ENCODE data around the gene CBLB. TPM values are rescaled to one million over a fixed set of nuclear protein-coding genes. Genes with fewer than 3 reads are reported as not detected.
A peak's percentile ranks its signal among the peaks of the same experiment; 100 is the strongest.

CBLB gene
- total RNA-seq, 2 donors from 2014 or later, result 41.4 to 110 TPM

DNA sequence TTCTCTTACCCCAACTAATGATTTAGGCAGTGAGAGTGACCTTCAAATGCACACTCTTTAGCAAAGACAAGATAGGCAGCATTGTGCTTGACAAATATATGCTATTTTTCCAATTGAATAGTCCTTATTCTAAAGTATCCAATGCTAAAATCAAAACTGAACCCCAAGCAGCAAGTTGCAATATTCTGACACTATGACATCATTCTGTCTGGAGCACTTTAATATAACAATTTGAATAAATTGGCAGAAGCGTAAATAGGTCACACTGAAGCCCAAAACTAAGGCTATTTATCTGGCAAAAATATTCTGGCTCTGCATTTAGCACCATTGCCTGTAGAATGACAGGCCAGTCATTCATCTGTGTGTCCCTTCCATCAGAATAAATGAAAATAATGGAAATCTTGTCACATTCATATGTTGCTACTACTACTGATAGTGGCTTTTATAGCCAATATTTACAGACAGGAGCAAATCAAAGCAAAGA is 2.9 kb downstream of the CBLB start:
- H3K4me3 Mint-ChIP-seq, result peak overlapping the region; percentile 97
- H3K36me3 Mint-ChIP-seq (ENCODE audit: low read depth), result no peaks in the 10 kb centered on the region
- no peaks in the 10 kb centered on the region for H3K27me3 Mint-ChIP-seq
- no peak for ATAC-seq (replicated peaks)
- H3K27ac Mint-ChIP-seq, result peak overlapping the region; percentile 98
- H3K9me3 Mint-ChIP-seq, result no peaks in the 10 kb centered on the region
- H3K4me1 Mint-ChIP-seq, result peaks cover 24% of the 10 kb centered on the region

DNA sequence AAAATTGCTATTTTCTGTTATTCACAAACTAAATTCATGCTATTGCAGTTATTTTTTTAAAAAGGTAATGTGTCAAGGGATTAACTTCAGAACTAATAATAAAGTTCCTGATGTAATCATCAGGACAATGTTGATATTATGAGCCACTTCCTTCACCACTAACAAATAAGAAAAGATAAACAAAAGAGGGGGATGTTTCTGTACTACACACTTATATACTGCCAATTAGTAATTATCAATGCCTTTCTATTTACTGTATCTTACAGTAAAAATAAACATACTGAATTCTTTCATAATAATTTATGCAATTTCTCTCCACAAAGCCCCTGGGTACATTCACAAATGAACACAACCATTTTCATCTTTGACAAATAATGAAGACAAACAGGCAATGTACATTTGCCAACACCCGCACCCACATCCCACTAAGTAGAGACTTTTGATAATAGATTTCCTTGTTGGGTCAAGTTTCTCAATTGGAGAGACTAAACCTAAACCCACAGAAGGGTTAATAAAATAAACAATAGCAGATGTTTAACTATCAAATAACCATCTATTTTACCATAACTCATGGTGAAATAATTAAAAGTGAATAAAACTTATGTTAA is 3.7 kb downstream of the CBLB start:
- peak overlapping the region; percentile 97 for H3K4me3 Mint-ChIP-seq
- peak overlapping the region; percentile 57 for H3K27ac Mint-ChIP-seq

DNA sequence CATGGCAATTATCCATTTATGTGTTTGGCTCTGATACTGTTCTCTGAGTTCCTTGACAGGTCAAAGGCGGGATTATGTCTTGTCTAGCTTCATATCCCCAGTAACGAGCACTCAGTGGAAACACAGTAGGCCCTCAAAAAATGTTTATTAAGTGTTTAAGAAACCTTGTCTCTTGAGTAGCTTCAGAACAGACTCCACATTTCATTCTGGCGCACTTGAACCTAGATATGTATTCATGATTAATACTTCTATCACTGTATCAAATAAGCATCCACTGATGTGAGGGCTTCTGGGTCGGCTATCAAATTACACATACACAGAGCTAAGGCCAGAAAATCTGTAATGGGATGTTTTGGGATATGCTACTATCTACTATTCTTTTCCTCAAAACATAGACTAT is 4.6 kb downstream of the CBLB start:
- Mint-ChIP-seq H3K9me3 (no peaks in the 10 kb centered on the region), H3K4me3 (peak overlapping the region; percentile 97), H3K27ac (peak overlapping the region; percentile 57)

More for the DNA sequence above, 3.7 kb downstream of the CBLB start:
- no peaks in the 10 kb centered on the region for H3K9me3 Mint-ChIP-seq
- ATAC-seq (replicated peaks), result no peak
- H3K4me1 Mint-ChIP-seq, result peaks cover 22% of the 10 kb centered on the region
- no peaks in the 10 kb centered on the region for H3K27me3 Mint-ChIP-seq
- peaks cover 6% of the 10 kb centered on the region for H3K36me3 Mint-ChIP-seq (ENCODE audit: low read depth)

DNA sequence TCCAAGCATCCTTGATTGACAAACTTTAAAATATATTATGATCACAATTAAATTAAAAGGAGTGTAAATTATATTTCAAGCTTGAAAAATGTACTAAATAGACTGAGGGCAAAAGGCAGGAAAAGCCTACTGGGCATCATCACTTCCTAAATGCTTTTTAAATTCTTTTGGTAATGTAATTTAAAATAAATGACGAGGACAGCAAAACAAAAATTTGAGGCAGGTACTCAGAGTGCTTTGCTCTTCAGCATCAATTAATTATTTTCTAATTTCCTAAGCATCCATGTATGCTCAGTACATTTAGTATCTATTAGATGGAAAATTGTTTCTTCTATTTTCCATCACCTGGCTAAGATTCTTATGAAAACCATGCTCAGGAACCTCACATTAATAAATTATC is 5.2 kb downstream of the CBLB start:
- no peak for ATAC-seq (replicated peaks)
- Mint-ChIP-seq H3K4me1 (peaks cover 18% of the 10 kb centered on the region), H3K36me3 (ENCODE audit: low read depth) (peaks cover 18% of the 10 kb centered on the region), H3K4me3 (peak overlapping the region; percentile 97), H3K27ac (no peak overlapping the region), H3K27me3 (no peaks in the 10 kb centered on the region), H3K9me3 (no peaks in the 10 kb centered on the region)

More for the DNA sequence above, 4.6 kb downstream of the CBLB start:
- H3K36me3 Mint-ChIP-seq (ENCODE audit: low read depth), result peaks cover 13% of the 10 kb centered on the region
- no peaks in the 10 kb centered on the region for H3K27me3 Mint-ChIP-seq
- H3K4me1 Mint-ChIP-seq, result peaks cover 18% of the 10 kb centered on the region
- no peak for ATAC-seq (replicated peaks)

DNA sequence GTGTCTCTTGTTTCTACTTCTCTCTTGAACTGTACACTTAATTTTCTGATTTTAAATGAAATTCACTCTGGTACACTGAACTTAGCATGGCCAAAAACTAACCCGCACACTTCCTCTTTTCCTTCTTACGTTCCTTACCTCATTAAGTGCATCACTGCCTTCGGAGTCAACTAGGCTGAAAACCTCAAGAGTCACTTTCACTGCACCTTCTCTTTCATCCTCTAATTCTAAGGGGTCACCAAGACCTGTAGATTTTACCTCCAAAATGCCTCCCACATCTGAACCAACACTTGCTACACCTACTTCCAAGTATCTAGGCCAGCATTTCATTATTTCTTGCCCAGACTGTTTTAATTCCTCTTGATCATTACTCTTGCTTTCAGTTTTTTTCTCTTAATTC is 6.6 kb downstream of the CBLB start:
- H3K27me3 Mint-ChIP-seq, result no peaks in the 10 kb centered on the region
- peaks cover 32% of the 10 kb centered on the region for H3K36me3 Mint-ChIP-seq (ENCODE audit: low read depth)
- no peak for ATAC-seq (replicated peaks)
- no peak overlapping the region for H3K4me3 Mint-ChIP-seq
- no peaks in the 10 kb centered on the region for H3K9me3 Mint-ChIP-seq
- no peak overlapping the region for H3K27ac Mint-ChIP-seq
- peaks cover 25% of the 10 kb centered on the region for H3K4me1 Mint-ChIP-seq

DNA sequence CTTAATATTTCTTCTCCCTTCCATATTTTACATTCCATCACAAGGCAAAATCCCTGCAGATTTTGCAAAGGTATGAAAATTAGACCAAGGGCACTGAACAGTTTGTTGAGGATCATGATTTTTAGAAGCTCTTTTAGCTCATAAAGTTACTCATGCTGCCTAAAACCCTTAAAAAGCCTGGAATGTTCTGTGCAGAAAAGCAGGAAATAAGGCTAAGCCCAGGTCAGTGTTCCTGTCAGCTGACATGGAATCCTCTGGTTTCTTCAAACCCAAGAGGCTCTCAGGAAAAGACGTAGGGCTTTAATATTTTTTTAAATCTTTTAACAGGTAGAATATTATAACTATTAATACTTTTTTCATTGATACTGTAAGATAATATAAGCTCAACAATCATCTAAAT is 8.2 kb downstream of the CBLB start:
- Mint-ChIP-seq H3K36me3 (ENCODE audit: low read depth) (peaks cover 48% of the 10 kb centered on the region), H3K9me3 (no peaks in the 10 kb centered on the region), H3K27ac (no peak overlapping the region), H3K4me3 (no peak overlapping the region), H3K4me1 (peaks cover 21% of the 10 kb centered on the region), H3K27me3 (no peaks in the 10 kb centered on the region)
- ATAC-seq (replicated peaks), result no peak

DNA sequence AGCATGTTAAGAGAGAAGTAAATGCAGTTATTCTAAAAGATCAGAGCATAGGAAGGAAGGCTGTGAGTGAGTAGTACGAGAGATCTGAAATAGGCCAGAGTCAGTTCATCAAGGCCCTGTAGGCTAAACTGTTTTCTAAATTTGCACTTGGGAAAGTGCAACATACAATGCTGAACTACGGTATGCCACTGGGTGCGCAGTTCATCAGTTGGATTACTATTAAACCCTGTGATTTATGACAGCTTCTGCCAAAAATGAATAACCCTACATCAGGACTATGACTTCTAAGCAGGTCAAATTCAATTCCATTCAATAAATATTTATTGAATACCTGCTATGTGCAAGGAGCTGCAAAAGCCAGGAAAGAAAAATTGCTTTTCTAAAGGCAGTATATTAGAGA is 10.8 kb downstream of the CBLB start:
- no peaks in the 10 kb centered on the region for H3K27me3 Mint-ChIP-seq
- H3K36me3 Mint-ChIP-seq (ENCODE audit: low read depth), result peaks cover 74% of the 10 kb centered on the region
- H3K4me1 Mint-ChIP-seq, result peaks cover 18% of the 10 kb centered on the region
- H3K9me3 Mint-ChIP-seq, result no peaks in the 10 kb centered on the region
- H3K4me3 Mint-ChIP-seq, result no peak overlapping the region
- no peak overlapping the region for H3K27ac Mint-ChIP-seq
- ATAC-seq (replicated peaks), result no peak

DNA sequence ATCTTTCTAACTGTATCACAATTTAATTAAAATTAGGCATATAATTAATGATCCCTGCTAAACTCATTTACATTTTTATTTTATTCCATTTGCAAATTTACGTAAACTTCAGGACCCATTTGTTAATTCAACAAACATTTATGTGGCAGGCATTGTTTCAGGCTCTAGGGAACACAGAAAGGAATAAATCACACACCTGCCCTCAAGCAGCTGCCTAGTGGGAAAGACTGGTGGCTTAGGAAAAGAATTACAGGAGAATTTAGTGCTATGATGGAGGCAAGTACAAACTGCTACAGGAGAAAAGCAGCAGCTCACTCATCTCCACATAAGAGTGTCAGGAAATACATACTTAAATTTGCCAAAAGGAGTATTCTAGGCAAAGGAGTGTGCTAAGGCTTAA is 11.2 kb downstream of the CBLB start:
- peaks cover 19% of the 10 kb centered on the region for H3K4me1 Mint-ChIP-seq
- H3K36me3 Mint-ChIP-seq (ENCODE audit: low read depth), result peaks cover 78% of the 10 kb centered on the region
- no peak overlapping the region for H3K4me3 Mint-ChIP-seq
- no peak for ATAC-seq (replicated peaks)
- H3K27ac Mint-ChIP-seq, result no peak overlapping the region
- no peaks in the 10 kb centered on the region for H3K9me3 Mint-ChIP-seq
- H3K27me3 Mint-ChIP-seq, result no peaks in the 10 kb centered on the region

DNA sequence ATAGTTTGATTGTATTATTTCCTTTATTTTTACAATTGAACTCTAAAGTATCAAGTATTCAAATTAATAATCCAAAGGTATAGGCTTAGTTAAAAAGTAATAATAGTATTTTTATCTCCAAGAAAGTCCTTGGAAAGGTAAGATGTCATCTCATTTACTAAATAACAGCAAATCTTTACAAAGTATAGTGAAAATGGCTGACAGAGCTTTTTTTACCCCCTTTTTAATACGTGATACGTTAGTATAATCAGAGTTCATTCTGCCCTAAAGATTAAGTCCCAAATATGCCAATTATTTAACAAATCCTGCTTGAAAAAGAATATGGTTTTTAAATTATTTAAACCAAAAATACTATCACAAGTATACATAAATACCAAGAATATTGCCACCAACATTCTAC is 12.2 kb downstream of the CBLB start:
- Mint-ChIP-seq H3K27me3 (no peaks in the 10 kb centered on the region), H3K4me3 (no peak overlapping the region), H3K4me1 (peaks cover 19% of the 10 kb centered on the region), H3K9me3 (no peaks in the 10 kb centered on the region), H3K36me3 (ENCODE audit: low read depth) (peaks cover 87% of the 10 kb centered on the region), H3K27ac (no peak overlapping the region)
- no peak for ATAC-seq (replicated peaks)

DNA sequence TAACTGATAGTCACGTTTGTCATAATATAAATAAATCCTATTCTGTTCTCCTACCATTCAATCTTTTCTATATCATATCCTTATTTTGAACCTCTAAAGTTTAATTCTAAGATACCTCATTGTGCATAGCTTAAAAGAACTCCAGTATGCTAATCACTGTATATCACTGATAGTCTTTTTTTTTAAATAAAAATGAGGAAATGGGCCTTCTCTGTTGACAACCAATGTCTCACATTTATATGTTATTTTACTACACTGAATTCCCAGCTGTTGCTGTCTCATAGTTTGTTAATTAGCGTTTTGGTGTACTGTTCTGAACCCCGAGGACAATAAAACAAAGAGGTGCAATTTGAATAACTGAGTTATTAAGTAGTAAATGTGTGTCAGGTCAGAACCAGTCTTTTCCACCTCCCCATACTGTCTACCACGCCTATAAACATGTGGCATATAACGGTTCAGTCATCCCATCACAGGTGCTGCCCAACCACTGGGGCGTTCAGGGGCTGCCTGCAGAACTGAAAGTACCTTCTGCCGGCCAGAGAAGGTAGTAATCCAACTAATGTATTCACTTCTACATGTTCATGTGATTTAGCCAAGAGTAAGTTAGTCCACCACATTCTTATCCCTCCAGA is 14.9 kb downstream of the CBLB start:
- Mint-ChIP-seq H3K4me3 (no peak overlapping the region), H3K9me3 (no peaks in the 10 kb centered on the region), H3K27ac (no peak overlapping the region), H3K27me3 (no peaks in the 10 kb centered on the region), H3K4me1 (peaks cover 28% of the 10 kb centered on the region), H3K36me3 (ENCODE audit: low read depth) (peaks cover 98% of the 10 kb centered on the region)
- no peak for ATAC-seq (replicated peaks)

DNA sequence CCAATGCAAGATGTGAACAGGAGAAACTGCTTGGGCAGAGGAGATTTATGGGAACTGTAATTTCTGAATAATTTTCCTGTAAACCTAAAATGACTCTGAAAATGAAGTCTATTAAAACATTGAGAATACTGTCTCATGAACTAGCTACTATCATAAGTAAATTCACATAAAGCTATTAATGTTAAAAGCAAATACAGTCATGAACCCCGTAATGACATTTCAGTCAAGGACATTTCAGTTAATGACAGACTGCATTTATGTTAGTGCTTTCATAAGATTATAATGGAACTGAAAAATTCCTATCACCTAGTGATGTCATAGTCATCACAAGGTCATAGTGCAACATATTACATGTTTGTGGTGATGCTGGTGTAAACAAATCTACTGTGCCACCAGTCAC is 17.2 kb downstream of the CBLB start:
- peaks cover 32% of the 10 kb centered on the region for H3K4me1 Mint-ChIP-seq
- no peaks in the 10 kb centered on the region for H3K9me3 Mint-ChIP-seq
- ATAC-seq (replicated peaks), result no peak
- peaks cover 99% of the 10 kb centered on the region for H3K36me3 Mint-ChIP-seq (ENCODE audit: low read depth)
- H3K27ac Mint-ChIP-seq, result no peak overlapping the region
- no peaks in the 10 kb centered on the region for H3K27me3 Mint-ChIP-seq
- H3K4me3 Mint-ChIP-seq, result no peak overlapping the region

DNA sequence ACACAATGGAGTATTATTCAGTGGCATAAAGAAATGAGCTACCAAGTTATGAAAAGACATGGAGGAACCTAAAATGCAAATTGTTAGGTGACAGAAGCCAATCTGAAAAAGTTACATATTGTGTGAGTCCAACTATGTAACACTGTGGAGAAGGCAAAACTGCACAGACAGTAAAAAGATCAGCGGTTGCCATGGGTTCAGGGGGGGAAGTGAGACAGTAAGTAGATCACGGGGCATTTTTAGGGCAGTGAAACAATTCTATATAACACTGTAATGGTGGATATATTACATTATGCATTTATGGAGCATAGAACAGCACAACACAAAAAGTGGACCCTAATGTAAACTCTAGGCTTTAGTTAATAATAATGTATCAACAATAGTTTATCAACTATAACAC is 17.6 kb downstream of the CBLB start:
- Mint-ChIP-seq H3K27ac (no peak overlapping the region), H3K36me3 (ENCODE audit: low read depth) (peaks cover 98% of the 10 kb centered on the region)
- ATAC-seq (replicated peaks), result no peak

DNA sequence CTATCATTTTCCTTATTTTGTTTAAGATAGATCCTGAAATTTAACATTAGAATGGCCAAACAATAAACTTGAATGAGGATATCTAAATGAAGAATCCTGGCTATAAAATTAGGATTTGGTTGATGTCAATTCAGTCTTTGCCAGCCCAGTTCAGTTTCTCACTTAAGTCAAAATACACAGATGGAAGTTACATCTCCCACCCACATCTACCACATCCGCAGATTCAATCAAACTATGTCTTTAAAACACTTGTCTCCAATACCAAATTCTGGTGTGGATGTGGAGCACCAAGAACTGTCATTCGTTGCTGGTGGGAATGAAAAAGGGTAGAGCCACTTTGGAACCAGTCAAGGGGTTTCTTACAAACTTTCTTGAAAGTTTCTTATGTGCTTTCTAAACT is 18.2 kb downstream of the CBLB start:
- no peaks in the 10 kb centered on the region for H3K27me3 Mint-ChIP-seq
- no peak overlapping the region for H3K4me3 Mint-ChIP-seq
- H3K36me3 Mint-ChIP-seq (ENCODE audit: low read depth), result peaks cover 92% of the 10 kb centered on the region
- peaks cover 32% of the 10 kb centered on the region for H3K4me1 Mint-ChIP-seq
- no peak overlapping the region for H3K27ac Mint-ChIP-seq
- no peaks in the 10 kb centered on the region for H3K9me3 Mint-ChIP-seq
- no peak for ATAC-seq (replicated peaks)

More for the DNA sequence above, 17.6 kb downstream of the CBLB start:
- Mint-ChIP-seq H3K27me3 (no peaks in the 10 kb centered on the region), H3K4me3 (no peak overlapping the region), H3K9me3 (no peaks in the 10 kb centered on the region), H3K4me1 (peaks cover 32% of the 10 kb centered on the region)

DNA sequence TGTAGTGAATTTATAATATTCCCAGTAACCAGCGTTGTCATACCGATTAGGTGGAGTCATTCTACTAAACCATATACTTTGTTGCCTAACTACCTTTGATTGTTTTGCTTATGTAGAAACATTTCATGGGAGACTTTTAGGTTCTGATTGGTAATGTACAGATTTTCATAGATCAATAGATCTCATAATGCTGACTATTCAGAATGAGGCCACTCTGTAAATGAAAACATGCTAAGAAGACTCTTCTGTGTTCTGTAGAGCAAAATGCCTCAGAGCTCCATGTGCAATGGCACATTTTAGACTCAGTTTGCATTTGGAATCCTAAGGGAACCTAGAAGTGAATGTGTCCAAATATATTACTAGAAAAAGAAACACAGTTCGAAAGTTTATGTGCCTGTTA is 20.0 kb downstream of the CBLB start:
- Mint-ChIP-seq H3K4me3 (peak overlapping the region; percentile 53), H3K4me1 (peaks cover 28% of the 10 kb centered on the region), H3K36me3 (ENCODE audit: low read depth) (peaks cover 83% of the 10 kb centered on the region), H3K9me3 (no peaks in the 10 kb centered on the region), H3K27ac (peak overlapping the region; percentile 62), H3K27me3 (no peaks in the 10 kb centered on the region)
- no peak for ATAC-seq (replicated peaks)

DNA sequence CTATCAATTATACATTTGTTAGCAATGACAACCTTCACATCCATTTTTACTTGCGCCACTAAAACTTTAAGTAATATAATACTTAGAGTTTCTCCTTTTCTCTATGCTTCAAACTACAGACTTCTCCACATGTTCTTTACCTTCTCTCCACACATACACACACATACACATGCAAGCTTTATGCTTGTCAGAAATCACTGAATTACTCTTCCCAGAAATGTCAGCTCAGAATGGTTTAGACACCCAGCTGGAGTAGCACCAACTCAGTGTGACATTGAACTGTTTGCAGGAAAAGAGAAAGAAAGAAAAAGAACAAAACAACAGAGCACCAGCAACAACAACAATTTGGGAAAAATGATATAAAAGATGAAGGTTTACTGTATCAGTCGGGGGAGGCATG is 20.9 kb downstream of the CBLB start:
- Mint-ChIP-seq H3K4me3 (peak overlapping the region; percentile 53), H3K27me3 (no peaks in the 10 kb centered on the region), H3K36me3 (ENCODE audit: low read depth) (peaks cover 76% of the 10 kb centered on the region), H3K4me1 (peaks cover 24% of the 10 kb centered on the region), H3K27ac (peak overlapping the region; percentile 62), H3K9me3 (no peaks in the 10 kb centered on the region)
- peak; percentile 39 for ATAC-seq (replicated peaks)
